Measurements from ENCODE around the gene GPR142.

Gene GPR142

GRCh38 chr17:74343121-74343520 is 24.2 kb upstream of the GPR142 start:
- no peak for TF ChIP-seq CREB5 (CRISPR knock-in tag; IDR thresholded peaks at IDR 0.05; ENCODE audit: low read depth)
- no peak for TF ChIP-seq ESRRG (CRISPR knock-in tag; IDR thresholded peaks at IDR 0.05)
- TF ChIP-seq SNAI2 (CRISPR knock-in tag; IDR thresholded peaks at IDR 0.05) = no peak
- no peak for TF ChIP-seq ZNF565 (CRISPR knock-in tag; conservative IDR thresholded peaks at IDR 0.05; ENCODE audit: low read depth)
- no peak for TF ChIP-seq RARB (CRISPR knock-in tag; IDR thresholded peaks at IDR 0.05)
- no peak for TF ChIP-seq PPARA (CRISPR knock-in tag; IDR thresholded peaks at IDR 0.05; ENCODE audit: borderline replicate concordance)
- TF ChIP-seq ZFP30 (CRISPR knock-in tag; IDR thresholded peaks at IDR 0.05) = no peak
- TF ChIP-seq ZNF70 (CRISPR knock-in tag; IDR thresholded peaks at IDR 0.05) = no peak
- no peak for TF ChIP-seq PATZ1 (CRISPR knock-in tag; IDR thresholded peaks at IDR 0.05; ENCODE audit: borderline replicate concordance)
- no peak for TF ChIP-seq ZC3H10 (CRISPR knock-in tag; IDR thresholded peaks at IDR 0.05)
- TF ChIP-seq TSHZ2 (CRISPR knock-in tag; IDR thresholded peaks at IDR 0.05) = no peak
- no peak for TF ChIP-seq BACH2 (CRISPR knock-in tag; IDR thresholded peaks at IDR 0.05; ENCODE audit: borderline replicate concordance)
- TF ChIP-seq ARNTL (CRISPR knock-in tag; IDR thresholded peaks at IDR 0.05; ENCODE audit: borderline replicate concordance, low read depth) = no peak
- TF ChIP-seq TOX (CRISPR knock-in tag; IDR thresholded peaks at IDR 0.05; ENCODE audit: borderline replicate concordance) = no peak
- no peak for TF ChIP-seq OSR1 (CRISPR knock-in tag; IDR thresholded peaks at IDR 0.05)
- no peak for TF ChIP-seq TCF4 (CRISPR knock-in tag; IDR thresholded peaks at IDR 0.05; ENCODE audit: borderline replicate concordance)
- no peak for TF ChIP-seq CSRNP3 (CRISPR knock-in tag; IDR thresholded peaks at IDR 0.05)
- no peak for TF ChIP-seq ZFP3 (CRISPR knock-in tag; IDR thresholded peaks at IDR 0.05)
- TF ChIP-seq GLIS3 (CRISPR knock-in tag; IDR thresholded peaks at IDR 0.05) = no peak
- no peak for ATAC-seq

GRCh38 chr17:74343526-74344284 is 23.6 kb upstream of the GPR142 start:
- no peak for TF ChIP-seq ZFP30 (CRISPR knock-in tag; IDR thresholded peaks at IDR 0.05)
- TF ChIP-seq ZFP3 (CRISPR knock-in tag; IDR thresholded peaks at IDR 0.05) = no peak
- TF ChIP-seq SNAI2 (CRISPR knock-in tag; IDR thresholded peaks at IDR 0.05) = no peak
- no peak for TF ChIP-seq OSR1 (CRISPR knock-in tag; IDR thresholded peaks at IDR 0.05)
- no peak for TF ChIP-seq PPARA (CRISPR knock-in tag; IDR thresholded peaks at IDR 0.05; ENCODE audit: borderline replicate concordance)
- no peak for TF ChIP-seq ESRRG (CRISPR knock-in tag; IDR thresholded peaks at IDR 0.05)
- TF ChIP-seq CSDC2 (CRISPR knock-in tag; IDR thresholded peaks at IDR 0.05) = no peak
- TF ChIP-seq ZNF70 (CRISPR knock-in tag; IDR thresholded peaks at IDR 0.05) = no peak
- TF ChIP-seq TCF4 (CRISPR knock-in tag; IDR thresholded peaks at IDR 0.05; ENCODE audit: borderline replicate concordance) = no peak
- TF ChIP-seq ARNTL (CRISPR knock-in tag; IDR thresholded peaks at IDR 0.05; ENCODE audit: borderline replicate concordance, low read depth) = no peak
- no peak for TF ChIP-seq ZNF8 (CRISPR knock-in tag; IDR thresholded peaks at IDR 0.05)
- TF ChIP-seq PATZ1 (CRISPR knock-in tag; IDR thresholded peaks at IDR 0.05; ENCODE audit: borderline replicate concordance) = no peak
- TF ChIP-seq CREB5 (CRISPR knock-in tag; IDR thresholded peaks at IDR 0.05; ENCODE audit: low read depth) = no peak
- no peak for TF ChIP-seq RARB (CRISPR knock-in tag; IDR thresholded peaks at IDR 0.05)
- TF ChIP-seq POU6F1 (CRISPR knock-in tag; IDR thresholded peaks at IDR 0.05; ENCODE audit: borderline replicate concordance, low read depth) = no peak
- no peak for ATAC-seq
